ENCODE data around the gene TFPT. TPM values are rescaled to one million over a fixed set of nuclear protein-coding genes. Genes with fewer than 3 reads are reported as not detected.
"Not testable (repeated sequence)": the region's sequence is repeated elsewhere in the genome, so short reads cannot be mapped to it uniquely, and the experiment has no call there.

Gene TFPT
- total RNA-seq, 2 donors from 2014 or later = 30.4 to 37.4 TPM

- Mint-ChIP-seq H3K36me3 (peaks cover 0 to 5% of the 10 kb centered on the region in 2 donors), H3K27ac (no peak overlapping the region), H3K9me3 (no peaks in the 10 kb centered on the region)
- ATAC-seq (no peak), DNase-seq (ENCODE audit: low spot score in 2 of 2) (peak in 1 of 2 donors; percentile 39)
These were observed 10.3 kb downstream of the TFPT start for GRCh38 chr19:54104998-54105715.

- DNase-seq (ENCODE audit: low spot score in 2 of 2) = peak; percentile 96 to 99
- Mint-ChIP-seq H3K27ac (peak within 1 kb of the TSS; percentile 84 to 96), H3K36me3 (peaks cover 0 to 5% of the 10 kb centered on the region in 2 donors), H3K9me3 (no peaks in the 10 kb centered on the region)
- ATAC-seq = peak; percentile 99 to 100
These were observed 12.9 kb downstream of the TFPT start, which contains the start of gene NDUFA3 for GRCh38 chr19:54102421-54103169. Gene NDUFA3, plus strand, starts transcription at chr19:54102855. Its CDS starts 24 bp downstream, at chr19:54102879.

- no peaks in the 10 kb centered on the region for H3K9me3 Mint-ChIP-seq
- ATAC-seq = no peak
- H3K36me3 Mint-ChIP-seq = peaks cover 0 to 5% of the 10 kb centered on the region in 2 donors
- H3K27ac Mint-ChIP-seq = peak within 1 kb of the TSS; percentile 41 to 75
- DNase-seq (ENCODE audit: low spot score in 2 of 2) = no peak
These were observed 14.9 kb downstream of the TFPT start, which contains the start of gene OSCAR for GRCh38 chr19:54100561-54100960. Gene OSCAR, minus strand, starts transcription at chr19:54100803. Its CDS starts 11 bp downstream, at chr19:54100792.

GRCh38 chr19:54099903-54100255 is 15.6 kb downstream of the TFPT start:
- H3K27ac Mint-ChIP-seq = peak overlapping the region in 1 of 2 donors; percentile 75
- ATAC-seq = not testable (repeated sequence)

GRCh38 chr19:54099190-54099902 is 16.1 kb downstream of the TFPT start:
- no peaks in the 10 kb centered on the region for H3K9me3 Mint-ChIP-seq
- peaks cover 0 to 5% of the 10 kb centered on the region in 2 donors for H3K36me3 Mint-ChIP-seq
- ATAC-seq (no peak), DNase-seq (ENCODE audit: low spot score in 2 of 2) (peak in 1 of 2 donors; percentile 34)
- H3K27ac Mint-ChIP-seq = no peak overlapping the region

More at GRCh38 chr19:54099903-54100255, 15.6 kb downstream of the TFPT start:
- not testable (repeated sequence) for DNase-seq (ENCODE audit: low spot score in 2 of 2); H3K36me3 Mint-ChIP-seq; H3K9me3 Mint-ChIP-seq

GRCh38 chr19:54096617-54097106 is 18.8 kb downstream of the TFPT start:
- peak overlapping the region in 1 of 2 donors; percentile 45 for H3K27ac Mint-ChIP-seq
- ATAC-seq = peak; percentile 46 to 62
- peak in 1 of 2 donors; percentile 14 for DNase-seq (ENCODE audit: low spot score in 2 of 2)
- H3K9me3 Mint-ChIP-seq = no peaks in the 10 kb centered on the region
- H3K36me3 Mint-ChIP-seq = no peaks in the 10 kb centered on the region

- peak overlapping the region in 1 of 2 donors; percentile 45 for H3K27ac Mint-ChIP-seq
- not testable (repeated sequence) for H3K36me3 Mint-ChIP-seq, H3K9me3 Mint-ChIP-seq
- ATAC-seq (peak; percentile 73 to 83), DNase-seq (ENCODE audit: low spot score in 2 of 2) (peak in 1 of 2 donors; percentile 46)
These were observed 19.4 kb downstream of the TFPT start for GRCh38 chr19:54095859-54096616.

GRCh38 chr19:54095136-54095858 is 20.2 kb downstream of the TFPT start:
- no peak for ATAC-seq
- H3K9me3 Mint-ChIP-seq = no peaks in the 10 kb centered on the region
- DNase-seq (ENCODE audit: low spot score in 2 of 2) = no peak
- H3K27ac Mint-ChIP-seq = no peak overlapping the region
- H3K36me3 Mint-ChIP-seq = no peaks in the 10 kb centered on the region

GRCh38 chr19:54094426-54095000 is 20.9 kb downstream of the TFPT start:
- Mint-ChIP-seq H3K27ac (no peak overlapping the region), H3K36me3 (no peaks in the 10 kb centered on the region), H3K9me3 (no peaks in the 10 kb centered on the region)
- ATAC-seq (no peak), DNase-seq (ENCODE audit: low spot score in 2 of 2) (no peak)

- no peak overlapping the region for H3K27ac Mint-ChIP-seq
- no peak for DNase-seq (ENCODE audit: low spot score in 2 of 2)
- no peak for ATAC-seq
- peaks cover 0 to 4% of the 10 kb centered on the region in 2 donors for H3K9me3 Mint-ChIP-seq
- peaks cover 0 to 6% of the 10 kb centered on the region in 2 donors for H3K36me3 Mint-ChIP-seq
These were observed 31.0 kb downstream of the TFPT start for GRCh38 chr19:54084410-54084809.

GRCh38 chr19:54081032-54081431 is 34.4 kb downstream of the TFPT start, which contains the start of gene TARM1:
Gene TARM1, minus strand, starts transcription at chr19:54081365. Its CDS starts 25 bp downstream, at chr19:54081340.
- ATAC-seq (no peak), DNase-seq (ENCODE audit: low spot score in 2 of 2) (peak in 1 of 2 donors; percentile 33)
- Mint-ChIP-seq H3K36me3 (peaks cover 0 to 6% of the 10 kb centered on the region in 2 donors), H3K9me3 (peaks cover 0 to 4% of the 10 kb centered on the region in 2 donors), H3K27ac (no peak within 1 kb of the TSS)

- Mint-ChIP-seq H3K36me3 (no peaks in the 10 kb centered on the region), H3K9me3 (peaks cover 0 to 4% of the 10 kb centered on the region in 2 donors), H3K27ac (no peak overlapping the region)
- ATAC-seq (no peak), DNase-seq (ENCODE audit: low spot score in 2 of 2) (no peak)
These were observed 38.1 kb downstream of the TFPT start for GRCh38 chr19:54077334-54077733.

- Mint-ChIP-seq H3K9me3 (peaks cover 0 to 2% of the 10 kb centered on the region in 2 donors), H3K36me3 (no peaks in the 10 kb centered on the region), H3K27ac (no peak overlapping the region)
- DNase-seq (ENCODE audit: low spot score in 2 of 2) = no peak
- no peak for ATAC-seq
These were observed 40.6 kb downstream of the TFPT start for GRCh38 chr19:54074851-54075250.

- ATAC-seq (no peak), DNase-seq (ENCODE audit: low spot score in 2 of 2) (no peak)
- Mint-ChIP-seq H3K27ac (no peak overlapping the region), H3K36me3 (no peaks in the 10 kb centered on the region), H3K9me3 (no peaks in the 10 kb centered on the region)
These were observed 41.6 kb downstream of the TFPT start for GRCh38 chr19:54073829-54074228.

GRCh38 chr19:54069470-54069869 is 46.0 kb downstream of the TFPT start:
- Mint-ChIP-seq H3K36me3 (no peaks in the 10 kb centered on the region), H3K9me3 (no peaks in the 10 kb centered on the region), H3K27ac (no peak overlapping the region)
- ATAC-seq (no peak), DNase-seq (ENCODE audit: low spot score in 2 of 2) (no peak)

Measured in activated naive CD4-positive, alpha-beta T cell treated with anti-CD3 and anti-CD28 coated beads, Interleukin-2, amount 50 U/mL, for 72 hours (primary cell).